ENCODE results near the gene GRM7.

The GRM7 gene

GRCh38 chr3:7720649-7721297 lies 859.9 kb downstream of the GRM7 start:
- DNase-seq (ENCODE audit: low read depth): no peak

GRCh38 chr3:7721869-7722268 lies 861.0 kb downstream of the GRM7 start:
- DNase-seq (ENCODE audit: low read depth): no peak

- DNase-seq (ENCODE audit: low read depth): no peak
These were observed 867.9 kb downstream of the GRM7 start for GRCh38 chr3:7728566-7729519.

GRCh38 chr3:7733933-7734332 lies 873.0 kb downstream of the GRM7 start:
- DNase-seq (ENCODE audit: low read depth): no peak

- no peak for DNase-seq (ENCODE audit: low read depth)
These were observed 873.5 kb downstream of the GRM7 start for GRCh38 chr3:7734456-7734855.

GRCh38 chr3:7737263-7737662 lies 876.3 kb downstream of the GRM7 start:
- DNase-seq (ENCODE audit: low read depth): no peak

GRCh38 chr3:7739754-7740153 lies 878.8 kb downstream of the GRM7 start:
- no peak for DNase-seq (ENCODE audit: low read depth)

GRCh38 chr3:7740458-7740857 lies 879.5 kb downstream of the GRM7 start:
- no peak for DNase-seq (ENCODE audit: low read depth)

GRCh38 chr3:7744850-7745249 lies 883.9 kb downstream of the GRM7 start:
- no peak for DNase-seq (ENCODE audit: low read depth)

- no peak for DNase-seq (ENCODE audit: low read depth)
These were observed 884.8 kb downstream of the GRM7 start for GRCh38 chr3:7745711-7746110.

- DNase-seq (ENCODE audit: low read depth): no peak
These were observed 889.2 kb downstream of the GRM7 start for GRCh38 chr3:7749931-7750695.

GRCh38 chr3:7752005-7752404 lies 891.1 kb downstream of the GRM7 start:
- no peak for DNase-seq (ENCODE audit: low read depth)

GRCh38 chr3:7754653-7755441 lies 893.9 kb downstream of the GRM7 start:
- DNase-seq (ENCODE audit: low read depth): no peak

GRCh38 chr3:7759630-7760029 lies 898.7 kb downstream of the GRM7 start:
- no peak for DNase-seq (ENCODE audit: low read depth)

GRCh38 chr3:7760718-7761117 lies 899.8 kb downstream of the GRM7 start:
- no peak for DNase-seq (ENCODE audit: low read depth)

GRCh38 chr3:7764115-7764514 lies 903.2 kb downstream of the GRM7 start:
- DNase-seq (ENCODE audit: low read depth): no peak

- DNase-seq (ENCODE audit: low read depth): no peak
These were observed 905.6 kb downstream of the GRM7 start for GRCh38 chr3:7766530-7766929.

- DNase-seq (ENCODE audit: low read depth): no peak
These were observed 918.4 kb downstream of the GRM7 start for GRCh38 chr3:7779331-7779730.

- no peak for DNase-seq (ENCODE audit: low read depth)
These were observed 920.5 kb downstream of the GRM7 start for GRCh38 chr3:7781395-7781794.

- DNase-seq (ENCODE audit: low read depth): no peak
These were observed 927.2 kb downstream of the GRM7 start for GRCh38 chr3:7787871-7788828.

- no peak for DNase-seq (ENCODE audit: low read depth)
These were observed 928.0 kb downstream of the GRM7 start for GRCh38 chr3:7788881-7789280.

Data from stimulated activated CD8-positive, alpha-beta memory T cell treated with anti-CD3 and anti-CD28 coated beads, Interleukin-15, amount 100 ng/mL, for 1 hour (primary cell).